Coronary artery (tissue), 2 donors: ENCODE results near the gene CELF5.
"Not testable (repeated sequence)": the region's sequence is repeated elsewhere in the genome, so short reads cannot be mapped to it uniquely, and the experiment has no call there.

Experiments
- DNase-seq: peaks from one replicate; pipeline ENCODE4 v3.0.0-alpha.2; 2017; ENCODE audit warnings: low spot score
- H3K27ac ChIP-seq, 2 donors: fragments of 200-600 bp; sonication (generic); one replicate each; pipeline ENCODE4 v1.5.1; 2016 to 2019
- H3K4me3 ChIP-seq: fragments of 200-600 bp; sonication (generic); 2 replicates; pipeline ENCODE4 v1.5.1; 2016; ENCODE audit warnings: mild to moderate bottlenecking, moderate library complexity
- CTCF ChIP-seq: fragments of 200-600 bp; sonication (generic); IDR thresholded peaks from one replicate; pipeline ENCODE4 v1.5.1; 2019; ENCODE audit warnings: antibody characterized with exemption

The CELF5 gene

GRCh38 chr19:3216874-3217273, 7.6 kb upstream of the CELF5 start:
- Histone ChIP-seq H3K4me3 (no peak overlapping the region), H3K27ac (no peak overlapping the region)
- no peak for TF ChIP-seq CTCF
- no peak for DNase-seq

- H3K27ac ChIP-seq, result no peak overlapping the region
- no peak for DNase-seq
- H3K4me3 ChIP-seq, result no peak overlapping the region
- no peak for TF ChIP-seq CTCF
These were observed 3.9 kb upstream of the CELF5 start for GRCh38 chr19:3220576-3220975.

GRCh38 chr19:3221576-3221975, 2.9 kb upstream of the CELF5 start:
- DNase-seq, H3K27ac ChIP-seq, H3K4me3 ChIP-seq: not testable (repeated sequence)

GRCh38 chr19:3222709-3223108, 1.8 kb upstream of the CELF5 start:
- Histone ChIP-seq H3K27ac (no peak overlapping the region), H3K4me3 (no peak overlapping the region)
- no peak for DNase-seq
- no peak for TF ChIP-seq CTCF

GRCh38 chr19:3225169-3225485, 666 bp downstream of the CELF5 start:
- H3K4me3 ChIP-seq, result no peak overlapping the region

GRCh38 chr19:3225677-3226093, 1.2 kb downstream of the CELF5 start:
- Histone ChIP-seq H3K27ac (no peak overlapping the region), H3K4me3 (no peak overlapping the region)
- no peak for TF ChIP-seq CTCF
- DNase-seq, result no peak

More at GRCh38 chr19:3225169-3225485, 666 bp downstream of the CELF5 start:
- DNase-seq, result no peak
- TF ChIP-seq CTCF, result no peak
- H3K27ac ChIP-seq, result no peak overlapping the region

- DNase-seq, result no peak
- no peak for TF ChIP-seq CTCF
- Histone ChIP-seq H3K4me3 (no peak overlapping the region), H3K27ac (no peak overlapping the region)
These were observed 2.7 kb downstream of the CELF5 start for GRCh38 chr19:3227054-3227626.

GRCh38 chr19:3229346-3229743, 4.9 kb downstream of the CELF5 start:
- no peak overlapping the region for H3K4me3 ChIP-seq
- TF ChIP-seq CTCF, result no peak
- DNase-seq, result no peak
- H3K27ac ChIP-seq, result no peak overlapping the region
